ENCODE measurements around the gene HOXD1. TPM values are rescaled to one million over a fixed set of nuclear protein-coding genes. Genes with fewer than 3 reads are reported as not detected.

Gene HOXD1
- total RNA-seq, 1 experiment from 2014 or later, result not detected

- Histone ChIP-seq H4K5ac (ENCODE audit: insufficient read length, low read depth, low read length) (no peak overlapping the region), H3K27ac (ENCODE audit: insufficient read length, low read depth, low read length) (no peak overlapping the region), H2BK20ac (ENCODE audit: low read depth, low read length, poor library complexity, severe bottlenecking) (no peak overlapping the region), H3K14ac (ENCODE audit: insufficient read depth, low read length) (no peak overlapping the region), H3K27me3 (ENCODE audit: insufficient read depth, low read length) (peaks cover 77% of the 10 kb centered on the region), H3T11ph (ENCODE audit: low read length) (no peak overlapping the region), H4K20me1 (ENCODE audit: control insufficient read depth, insufficient read depth, insufficient read length) (no peaks in the 10 kb centered on the region), H3K79me1 (ENCODE audit: insufficient read depth, low read depth, low read length, poor library complexity, severe bottlenecking) (no peaks in the 10 kb centered on the region), H3K79me2 (ENCODE audit: insufficient read depth, low read length) (no peaks in the 10 kb centered on the region), H3K56ac (ENCODE audit: insufficient read length, low read depth, low read length) (no peak overlapping the region), H2BK5ac (ENCODE audit: insufficient read length, low read length) (no peak overlapping the region), H2AFZ (ENCODE audit: low read length) (no peak overlapping the region), H3K4me2 (ENCODE audit: insufficient read depth, insufficient read length, low read length) (peak overlapping the region; percentile 59), H3K4ac (ENCODE audit: low read depth, low read length) (no peak overlapping the region), H4K8ac (replicated peaks; ENCODE audit: insufficient read length, low read depth, low read length) (no peak overlapping the region), H4K91ac (ENCODE audit: insufficient read length, low read depth, low read length) (no peak overlapping the region), H3K23ac (ENCODE audit: insufficient read length, low read depth, low read length) (no peak overlapping the region), H3K9ac (ENCODE audit: extremely low read depth, insufficient read length, low read length) (no peak overlapping the region), H2BK12ac (ENCODE audit: insufficient read length, low read depth, low read length) (no peak overlapping the region), H2BK120ac (ENCODE audit: low read depth, low read length, poor library complexity, severe bottlenecking) (no peak overlapping the region), H2AK5ac (ENCODE audit: insufficient read length, low read length) (no peak overlapping the region), H3K18ac (ENCODE audit: insufficient read length, low read depth, low read length) (no peak overlapping the region), H3K9me3 (ENCODE audit: control insufficient read depth, low read depth, low read length) (no peaks in the 10 kb centered on the region), H3K4me1 (ENCODE audit: insufficient read depth, low read length) (peaks cover 3% of the 10 kb centered on the region), H2BK15ac (ENCODE audit: low read depth, low read length) (no peak overlapping the region), H3K23me2 (ENCODE audit: insufficient read length, low read depth, low read length, poor library complexity, severe bottlenecking) (peaks cover 2% of the 10 kb centered on the region)
- no peaks in the 10 kb centered on the region for H3K36me3 Mint-ChIP-seq (ENCODE audit: insufficient read depth in 1 of 3, low read depth in 3 of 3)
- peak; percentile 34 for DNase-seq
- TF ChIP-seq CTCF (conservative IDR thresholded peaks at IDR 0.05), result no peak
- peaks cover 98% of the 10 kb centered on the region for H3K27me3 Mint-ChIP-seq (ENCODE audit: low read depth)
- H3K9me3 Mint-ChIP-seq, result peaks cover 0 to 3% of the 10 kb centered on the region in 2 experiments; a peak in 1 of 5 replicates
- H3K4me1 Mint-ChIP-seq, result peaks cover 20 to 37% of the 10 kb centered on the region in 2 experiments
- peak overlapping the region; percentile 34 to 68 for H3K4me3 Mint-ChIP-seq
- H3K27ac Mint-ChIP-seq, result no peak overlapping the region
- WGBS (ENCODE audit: extremely low coverage, insufficient read length, low lambda C conversion rate), result no CpG with 5 or more reads among the region's 28 CpGs
Observed at GRCh38 chr2:176189681-176190641, 1.5 kb downstream of the HOXD1 start.
